ENCODE data around the gene CCDC88B.
A peak's percentile ranks its signal among the peaks of the same experiment; 100 is the strongest.
"Not testable (repeated sequence)": the region's sequence is repeated elsewhere in the genome, so short reads cannot be mapped to it uniquely, and the experiment has no call there.

The CCDC88B gene

GRCh38 chr11:64313491-64314145, 26.4 kb upstream of the CCDC88B start:
- Histone ChIP-seq H3K27ac (ENCODE audit: insufficient read depth in 1 of 2, low read depth in 1 of 2, low read length in 2 of 2, poor library complexity in 1 of 2, severe bottlenecking in 2 of 2) (no peak overlapping the region), H3K4me3 (ENCODE audit: control insufficient read depth in 1 of 7, extremely low read depth in 1 of 7, insufficient read depth in 4 of 7, low read depth in 2 of 7, low read length in 6 of 7) (no peak overlapping the region), H3K4me1 (ENCODE audit: control extremely low read depth in 1 of 4, control insufficient read depth in 4 of 4, insufficient read depth in 4 of 4, low read length in 3 of 4) (peaks cover 0 to 18% (median 18%) of the 10 kb centered on the region in 4 experiments), H3K9me3 (ENCODE audit: control extremely low read depth in 1 of 5, control insufficient read depth in 4 of 5, insufficient read depth in 2 of 5, low read depth in 1 of 5, low read length in 4 of 5) (no peaks in the 10 kb centered on the region), H3K36me3 (ENCODE audit: control insufficient read depth in 4 of 4, insufficient read depth in 4 of 4, low read length in 3 of 4) (peaks cover 13 to 46% (median 19%) of the 10 kb centered on the region in 4 experiments), H3K27me3 (replicated peaks in 2 of 5; ENCODE audit: control insufficient read depth in 4 of 5, insufficient read depth in 5 of 5, low read length in 4 of 5) (no peaks in the 10 kb centered on the region)
- no peak for DNase-seq
- ChIA-PET CTCF (interaction anchor here (1.0 to 8.7 kb wide), 3 partner anchors 19 to 44 kb away, joined by 3 to 133 read pairs (median 4); no protein-coding TSS in a partner anchor), POLR2A (no interaction called here)
- 98% methylated on average over 9 of the region's 18 CpGs for WGBS (ENCODE audit: insufficient coverage)

DNA sequence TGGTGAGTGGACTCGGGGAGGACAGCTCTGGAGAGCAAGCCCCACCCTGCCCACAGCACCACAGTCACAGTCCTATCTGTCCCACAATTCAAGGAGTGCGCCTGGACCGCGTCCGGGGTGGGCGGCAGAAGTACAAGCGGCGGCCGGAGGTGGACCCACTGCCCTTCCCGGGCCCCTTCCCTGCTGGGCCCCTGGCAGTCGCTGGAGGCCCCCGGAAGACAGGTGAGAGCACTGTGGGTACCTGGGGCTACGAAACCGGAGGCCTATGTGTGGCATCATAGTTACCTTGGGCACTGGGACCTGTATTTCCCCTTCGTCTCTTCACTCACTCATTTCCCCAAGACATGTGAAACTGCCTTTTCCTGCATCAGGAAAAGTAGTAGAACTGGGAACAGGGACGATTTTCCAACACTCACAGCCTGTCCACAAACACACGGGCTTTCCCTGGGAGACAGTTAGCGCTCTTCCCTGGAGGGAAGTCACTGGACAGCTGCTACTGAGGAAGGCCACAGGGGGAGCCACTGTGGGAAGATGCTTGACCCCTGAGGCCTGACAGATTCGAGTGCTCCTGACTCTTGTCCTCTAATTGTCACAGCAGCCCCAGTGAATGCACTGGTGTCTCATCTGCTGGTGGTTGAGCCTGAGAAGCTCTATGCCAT, 25.7 kb upstream of the CCDC88B start:
- CTCF ChIA-PET, result interaction anchor here (0.9 to 8.7 kb wide), 4 partner anchors 18 to 43 kb away, joined by 3 to 133 read pairs (median 4); no protein-coding TSS in a partner anchor
- POLR2A ChIA-PET, result no interaction called here
- no peak for DNase-seq
- no peaks in the 10 kb centered on the region for H3K9me3 ChIP-seq (ENCODE audit: control extremely low read depth in 1 of 5, control insufficient read depth in 4 of 5, insufficient read depth in 2 of 5, low read depth in 1 of 5, low read length in 4 of 5)
- H3K4me3 ChIP-seq (ENCODE audit: control insufficient read depth in 1 of 7, extremely low read depth in 1 of 7, insufficient read depth in 4 of 7, low read depth in 2 of 7, low read length in 6 of 7), result no peak overlapping the region
- H3K4me1 ChIP-seq (ENCODE audit: control extremely low read depth in 1 of 4, control insufficient read depth in 4 of 4, insufficient read depth in 4 of 4, low read length in 3 of 4), result peaks cover 0 to 24% (median 23%) of the 10 kb centered on the region in 4 experiments
- H3K27me3 ChIP-seq (replicated peaks in 2 of 5; ENCODE audit: control insufficient read depth in 4 of 5, insufficient read depth in 5 of 5, low read length in 4 of 5), result no peaks in the 10 kb centered on the region
- WGBS (ENCODE audit: insufficient coverage), result 97% methylated on average over 15 of the region's 19 CpGs
- peaks cover 13 to 46% (median 19%) of the 10 kb centered on the region in 4 experiments for H3K36me3 ChIP-seq (ENCODE audit: control insufficient read depth in 4 of 4, insufficient read depth in 4 of 4, low read length in 3 of 4)
- no peak overlapping the region for H3K27ac ChIP-seq (ENCODE audit: insufficient read depth in 1 of 2, low read depth in 1 of 2, low read length in 2 of 2, poor library complexity in 1 of 2, severe bottlenecking in 2 of 2)

DNA sequence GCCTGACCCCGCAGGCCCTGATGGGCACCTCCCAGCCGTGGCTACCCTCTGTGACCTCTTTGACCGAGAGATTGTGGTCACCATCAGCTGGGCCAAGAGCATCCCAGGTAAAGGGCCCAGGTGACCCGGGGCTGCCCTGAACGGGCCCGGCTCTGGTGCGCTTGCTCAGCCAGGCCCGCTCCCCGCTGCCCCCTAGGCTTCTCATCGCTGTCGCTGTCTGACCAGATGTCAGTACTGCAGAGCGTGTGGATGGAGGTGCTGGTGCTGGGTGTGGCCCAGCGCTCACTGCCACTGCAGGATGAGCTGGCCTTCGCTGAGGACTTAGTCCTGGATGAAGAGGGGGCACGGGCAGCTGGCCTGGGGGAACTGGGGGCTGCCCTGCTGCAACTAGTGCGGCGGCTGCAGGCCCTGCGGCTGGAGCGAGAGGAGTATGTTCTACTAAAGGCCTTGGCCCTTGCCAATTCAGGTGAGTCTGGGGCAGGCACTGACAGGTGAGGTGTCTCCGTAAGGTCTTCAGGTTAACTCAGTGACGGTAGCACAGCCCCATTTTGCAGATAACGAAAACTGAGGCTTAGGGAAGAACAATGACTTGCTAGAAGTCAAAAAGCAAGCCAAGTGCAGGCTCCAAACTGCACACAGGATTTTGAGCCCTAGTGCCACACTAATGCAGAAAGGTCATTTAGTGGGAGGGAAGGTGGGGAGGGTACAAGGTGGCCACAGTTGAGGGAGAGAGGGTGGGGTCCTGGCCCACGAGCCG, 25.0 kb upstream of the CCDC88B start:
- no peak for DNase-seq
- Histone ChIP-seq H3K36me3 (ENCODE audit: control insufficient read depth in 4 of 4, insufficient read depth in 4 of 4, low read length in 3 of 4) (peaks cover 13 to 46% (median 19%) of the 10 kb centered on the region in 4 experiments), H3K27ac (ENCODE audit: insufficient read depth in 1 of 2, low read depth in 1 of 2, low read length in 2 of 2, poor library complexity in 1 of 2, severe bottlenecking in 2 of 2) (no peak overlapping the region), H3K4me3 (ENCODE audit: control insufficient read depth in 1 of 7, extremely low read depth in 1 of 7, insufficient read depth in 4 of 7, low read depth in 2 of 7, low read length in 6 of 7) (no peak overlapping the region), H3K27me3 (replicated peaks in 2 of 5; ENCODE audit: control insufficient read depth in 4 of 5, insufficient read depth in 5 of 5, low read length in 4 of 5) (no peaks in the 10 kb centered on the region), H3K4me1 (ENCODE audit: control extremely low read depth in 1 of 4, control insufficient read depth in 4 of 4, insufficient read depth in 4 of 4, low read length in 3 of 4) (peaks cover 0 to 28% (median 27%) of the 10 kb centered on the region in 4 experiments), H3K9me3 (ENCODE audit: control extremely low read depth in 1 of 5, control insufficient read depth in 4 of 5, insufficient read depth in 2 of 5, low read depth in 1 of 5, low read length in 4 of 5) (no peaks in the 10 kb centered on the region)
- POLR2A ChIA-PET, result no interaction called here
- CTCF ChIA-PET, result interaction anchor here (0.9 to 8.7 kb wide), 3 partner anchors 17 to 40 kb away, joined by 3 to 133 read pairs (median 52); no protein-coding TSS in a partner anchor
- WGBS (ENCODE audit: insufficient coverage), result over 99% methylated on average over 22 of the region's 24 CpGs

- Histone ChIP-seq H3K4me1 (ENCODE audit: control extremely low read depth in 1 of 4, control insufficient read depth in 4 of 4, insufficient read depth in 4 of 4, low read length in 3 of 4) (peaks cover 0 to 28% (median 27%) of the 10 kb centered on the region in 4 experiments), H3K4me3 (ENCODE audit: control insufficient read depth in 1 of 7, extremely low read depth in 1 of 7, insufficient read depth in 4 of 7, low read depth in 2 of 7, low read length in 6 of 7) (peak overlapping the region in 1 of 7 experiments; percentile 91), H3K36me3 (ENCODE audit: control insufficient read depth in 4 of 4, insufficient read depth in 4 of 4, low read length in 3 of 4) (peaks cover 13 to 51% (median 23%) of the 10 kb centered on the region in 4 experiments), H3K27ac (ENCODE audit: insufficient read depth in 1 of 2, low read depth in 1 of 2, low read length in 2 of 2, poor library complexity in 1 of 2, severe bottlenecking in 2 of 2) (peak overlapping the region in 1 of 2 experiments; percentile 95)
- H3K9me3 ChIP-seq (ENCODE audit: control extremely low read depth in 1 of 5, control insufficient read depth in 4 of 5, insufficient read depth in 2 of 5, low read depth in 1 of 5, low read length in 4 of 5); DNase-seq; H3K27me3 ChIP-seq (replicated peaks in 2 of 5; ENCODE audit: control insufficient read depth in 4 of 5, insufficient read depth in 5 of 5, low read length in 4 of 5): not testable (repeated sequence)
- 91% methylated on average over 14 of the region's 25 CpGs for WGBS (ENCODE audit: insufficient coverage)
- ChIA-PET CTCF (interaction anchor here (0.7 to 8.7 kb wide), 11 partner anchors 9 to 338 kb away, joined by 3 to 133 read pairs (median 4); partner anchors contain the start of genes BAD, FERMT3 and RPS6KA4), POLR2A (interaction anchor here (2.1 kb wide), 1 partner anchor 44 kb away, joined by 6 read pairs; the partner anchor contains the start of gene RPS6KA4)
Observed at GRCh38 chr11:64315667-64316526, 24.1 kb upstream of the CCDC88B start.

DNA sequence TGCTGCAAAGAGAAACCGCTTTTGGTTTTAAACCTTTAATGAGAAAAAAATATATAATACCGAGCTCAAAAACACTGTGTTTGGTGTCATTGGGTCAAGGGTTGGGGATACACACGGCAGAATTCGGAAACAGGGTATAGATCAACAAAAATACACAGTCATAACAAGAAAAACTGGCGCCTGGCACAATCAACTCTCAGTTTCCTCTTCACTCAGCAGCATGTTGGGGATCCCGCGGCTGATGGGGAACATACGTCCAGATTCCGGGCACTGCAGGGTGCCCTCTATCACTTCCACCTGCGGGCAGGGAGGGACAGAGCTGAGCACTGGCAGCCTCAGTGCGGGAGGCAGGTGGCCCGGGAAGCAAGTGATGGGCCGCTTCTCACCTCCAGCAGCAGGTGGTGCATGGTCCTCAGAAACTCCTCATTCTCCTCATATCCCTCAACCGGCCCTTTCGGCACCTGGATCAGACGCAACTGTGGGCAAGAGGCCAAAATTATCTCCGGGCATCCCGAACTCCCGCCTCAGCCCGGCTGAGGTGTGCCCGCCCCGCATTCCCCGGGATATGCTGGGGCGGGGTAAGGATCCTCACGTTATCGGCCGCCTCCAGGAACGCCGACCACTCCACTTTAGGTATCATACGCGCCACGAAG, 23.2 kb upstream of the CCDC88B start:
- Histone ChIP-seq H3K27ac (ENCODE audit: insufficient read depth in 1 of 2, low read depth in 1 of 2, low read length in 2 of 2, poor library complexity in 1 of 2, severe bottlenecking in 2 of 2) (peak overlapping the region; percentile 87 to 95), H3K4me3 (ENCODE audit: control insufficient read depth in 1 of 7, extremely low read depth in 1 of 7, insufficient read depth in 4 of 7, low read depth in 2 of 7, low read length in 6 of 7) (peak overlapping the region; percentile 64 to 91 (median 86)), H3K27me3 (replicated peaks in 2 of 5; ENCODE audit: control insufficient read depth in 4 of 5, insufficient read depth in 5 of 5, low read length in 4 of 5) (no peaks in the 10 kb centered on the region), H3K4me1 (ENCODE audit: control extremely low read depth in 1 of 4, control insufficient read depth in 4 of 4, insufficient read depth in 4 of 4, low read length in 3 of 4) (peaks cover 0 to 28% (median 27%) of the 10 kb centered on the region in 4 experiments), H3K9me3 (ENCODE audit: control extremely low read depth in 1 of 5, control insufficient read depth in 4 of 5, insufficient read depth in 2 of 5, low read depth in 1 of 5, low read length in 4 of 5) (no peaks in the 10 kb centered on the region), H3K36me3 (ENCODE audit: control insufficient read depth in 4 of 4, insufficient read depth in 4 of 4, low read length in 3 of 4) (peaks cover 17 to 54% (median 25%) of the 10 kb centered on the region in 4 experiments)
- POLR2A ChIA-PET, result interaction anchor here (0.9 to 2.3 kb wide), 9 partner anchors 12 to 109 kb away, joined by 3 to 18 read pairs (median 6); partner anchors contain the start of genes CCDC88B, ESRRA, FKBP2 and RPS6KA4
- CTCF ChIA-PET, result interaction anchor here (0.7 to 8.7 kb wide), 18 partner anchors 9 to 337 kb away, joined by 3 to 133 read pairs (median 4); partner anchors contain the start of genes BAD, FERMT3 and RPS6KA4
- peak in 2 of 3 donors; percentile 48 to 65 for DNase-seq
- 6% methylated on average over 29 of the region's 32 CpGs for WGBS (ENCODE audit: insufficient coverage)
